Transverse colon (tissue), 4 donors: ENCODE measurements around the gene HIVEP2.

ENCODE experiments used
- CTCF ChIP-seq, 5 experiments: fragments of 200-600 bp in 3 of 5; fragments of 450-650 bp in 2 of 5; sonication (generic) in 3 of 5; IDR thresholded peaks; 1 replicate in 2 of 5; 2 replicates in 3 of 5; pipeline ENCODE4 v1.5.1; 2016 to 2017; ENCODE audit warnings: antibody characterized with exemption in 5 of 5, inconsistent platforms in 3 of 5, mild to moderate bottlenecking in 2 of 5, moderate library complexity in 1 of 5
- POLR2A ChIP-seq: fragments of 450-650 bp; IDR thresholded peaks from one replicate; pipeline ENCODE4 v1.6.1; 2016; ENCODE audit warnings: antibody characterized with exemption, mild to moderate bottlenecking, moderate library complexity
- POLR2AphosphoS5 ChIP-seq, 3 donors: sonication (generic); formaldehyde crosslinking; IDR thresholded peaks; one replicate each; pipeline ENCODE4 v1.6.1; 2016; ENCODE audit warnings: antibody characterized with exemption in 3 of 3

GRCh38 chr6:142851601-142852000 is 93.4 kb downstream of the HIVEP2 start:
- TF ChIP-seq CTCF (IDR thresholded peaks at IDR 0.05) = no peak
- TF ChIP-seq POLR2A = no peak
- TF ChIP-seq POLR2AphosphoS5 (IDR thresholded peaks at IDR 0.05) = no peak
